G401.6 (cell line): ENCODE results near the gene ABCC3.

Experiments
- FAIRE-seq: peaks from 2 replicates; lab custom pipeline; 2012; peaks lifted over from hg19 to GRCh38; lab: Jason Lieb, UNC

ABCC3 gene

GRCh38 chr17:50647187-50647586 is 12.5 kb downstream of the ABCC3 start:
- no peak for FAIRE-seq

- no peak for FAIRE-seq
Measured at GRCh38 chr17:50649042-50649908, 14.6 kb downstream of the ABCC3 start.

GRCh38 chr17:50651661-50652060 is 17.0 kb downstream of the ABCC3 start:
- no peak for FAIRE-seq

- no peak for FAIRE-seq
Measured at GRCh38 chr17:50653738-50654137, 19.1 kb downstream of the ABCC3 start.

- no peak for FAIRE-seq
Measured at GRCh38 chr17:50656509-50656908, 21.8 kb downstream of the ABCC3 start.

GRCh38 chr17:50657054-50657453 is 22.4 kb downstream of the ABCC3 start:
- no peak for FAIRE-seq

GRCh38 chr17:50657627-50658026 is 22.9 kb downstream of the ABCC3 start:
- no peak for FAIRE-seq

GRCh38 chr17:50658616-50659015 is 23.9 kb downstream of the ABCC3 start:
- FAIRE-seq: no peak

- no peak for FAIRE-seq
Measured at GRCh38 chr17:50659179-50659578, 24.5 kb downstream of the ABCC3 start.

GRCh38 chr17:50660042-50660886 is 25.6 kb downstream of the ABCC3 start:
- FAIRE-seq: no peak

GRCh38 chr17:50660887-50661345 is 26.2 kb downstream of the ABCC3 start:
- FAIRE-seq: no peak

- FAIRE-seq: no peak
Measured at GRCh38 chr17:50661348-50661747, 26.7 kb downstream of the ABCC3 start.

GRCh38 chr17:50661795-50662391 is 27.2 kb downstream of the ABCC3 start:
- FAIRE-seq: no peak

- FAIRE-seq: no peak
Measured at GRCh38 chr17:50662632-50663225, 28.0 kb downstream of the ABCC3 start.

GRCh38 chr17:50663812-50664374 is 29.2 kb downstream of the ABCC3 start:
- no peak for FAIRE-seq

GRCh38 chr17:50664788-50665458 is 30.2 kb downstream of the ABCC3 start:
- no peak for FAIRE-seq

GRCh38 chr17:50665838-50666237 is 31.2 kb downstream of the ABCC3 start:
- FAIRE-seq: no peak

- no peak for FAIRE-seq
Measured at GRCh38 chr17:50666316-50666715, 31.6 kb downstream of the ABCC3 start.

- no peak for FAIRE-seq
Measured at GRCh38 chr17:50667259-50668024, 32.8 kb downstream of the ABCC3 start.

GRCh38 chr17:50668025-50668837 is 33.5 kb downstream of the ABCC3 start:
- no peak for FAIRE-seq
